ENCODE data around the gene DAPK1. TPM values are rescaled to one million over a fixed set of nuclear protein-coding genes. Genes with fewer than 3 reads are reported as not detected.
A peak's percentile ranks its signal among the peaks of the same experiment; 100 is the strongest.

DAPK1 gene
- polyA plus RNA-seq, 2 of the 4 experiments (the other 2 are of a cell fraction) = 55.2 to 67.2 TPM

- TF ChIP-seq NFE2L2 (conservative IDR thresholded peaks at IDR 0.05; ENCODE audit: low read length) (no peak), USF2 (IDR thresholded peaks at IDR 0.05) (no peak), ELK1 (IDR thresholded peaks at IDR 0.05; ENCODE audit: low read depth, low read length) (no peak), TFCP2L1 (CRISPR knock-in tag; IDR thresholded peaks at IDR 0.05) (no peak), KDM1A (IDR thresholded peaks at IDR 0.05; ENCODE audit: low read depth) (no peak), EHMT2 (IDR thresholded peaks at IDR 0.05; ENCODE audit: low read depth) (no peak), RCOR1 (IDR thresholded peaks at IDR 0.05; ENCODE audit: low read depth, low read length) (no peak), ZFP36 (IDR thresholded peaks at IDR 0.05; ENCODE audit: borderline replicate concordance, partially characterized antibody) (no peak), NPAS2 (CRISPR knock-in tag; IDR thresholded peaks at IDR 0.05; ENCODE audit: borderline replicate concordance) (no peak), ESRRA (IDR thresholded peaks at IDR 0.05; ENCODE audit: borderline replicate concordance, low read length) (no peak), PBX3 (IDR thresholded peaks at IDR 0.05) (no peak), MAZ (IDR thresholded peaks at IDR 0.05; ENCODE audit: borderline replicate concordance, low read depth, low read length) (no peak), RFX5 (IDR thresholded peaks at IDR 0.05) (no peak)
- WGBS (ENCODE audit: missing lambda C conversion rate) = 93% methylated on average over 2 of the region's 2 CpGs
- POLR2A ChIA-PET = no interaction called here
- H3K9me3 ChIP-seq = no peaks in the 10 kb centered on the region
- no peak for ATAC-seq
- H3K4me1 ChIP-seq = peaks cover 18% of the 10 kb centered on the region
- 0 out of 6 replicates have a peak overlapping the region, but pooled peaks of 1 of the 2 experiments have one; percentile 10 for H3K27ac ChIP-seq
- FAIRE-seq = no peak
- no peak overlapping the region for H3K4me3 ChIP-seq
- CTCF ChIA-PET = interaction anchor here (1.0 kb wide), 1 partner anchor 108 kb away, joined by 3 read pairs; no protein-coding TSS in a partner anchor
- H3K4me2 ChIP-seq = no peak overlapping the region
- no peak for DNase-seq (ENCODE audit: low read depth in 1 of 2, low spot score in 1 of 2)
Measured at GRCh38 chr9:87554976-87555375, 57.3 kb downstream of the DAPK1 start.

GRCh38 chr9:87556039-87556438, 58.4 kb downstream of the DAPK1 start:
- Histone ChIP-seq H3K9me3 (no peaks in the 10 kb centered on the region), H3K4me2 (no peak overlapping the region), H3K4me1 (peaks cover 18% of the 10 kb centered on the region), H3K4me3 (no peak overlapping the region), H3K27ac (no peak overlapping the region)
- POLR2A ChIA-PET = no interaction called here
- no peak for DNase-seq (ENCODE audit: low read depth in 1 of 2, low spot score in 1 of 2)
- FAIRE-seq = no peak
- 92% methylated on average over 7 of the region's 7 CpGs for WGBS (ENCODE audit: missing lambda C conversion rate)
- CTCF ChIA-PET = interaction anchor here (1.0 to 1.5 kb wide), 2 partner anchors 17 to 19 kb away, joined by 3 read pairs; no protein-coding TSS in a partner anchor
- no peak for ATAC-seq
- no peak for TF ChIP-seq HES2 (IDR thresholded peaks at IDR 0.05)
- TF ChIP-seq EHMT2 (IDR thresholded peaks at IDR 0.05; ENCODE audit: low read depth) = no peak
- no peak for TF ChIP-seq MAX (IDR thresholded peaks at IDR 0.05)
- TF ChIP-seq E2F6 (IDR thresholded peaks at IDR 0.05; ENCODE audit: borderline replicate concordance, low read depth) = no peak
- TF ChIP-seq KDM5A (IDR thresholded peaks at IDR 0.05) = no peak
- no peak for TF ChIP-seq SMC3 (IDR thresholded peaks at IDR 0.05)
- TF ChIP-seq JUNB (IDR thresholded peaks at IDR 0.05) = no peak
- TF ChIP-seq CHD2 (IDR thresholded peaks at IDR 0.05; ENCODE audit: low read length, partially characterized antibody) = no peak
- TF ChIP-seq RCOR1 (IDR thresholded peaks at IDR 0.05; ENCODE audit: low read depth, low read length) = no peak
- no peak for TF ChIP-seq TP53 (CRISPR knock-in tag; IDR thresholded peaks at IDR 0.05)
- TF ChIP-seq POLR2A (IDR thresholded peaks at IDR 0.05; ENCODE audit: low read length) = no peak

All from A549 (cell line).